Naive thymus-derived CD4-positive, alpha-beta T cell (primary cell): ENCODE measurements around the gene LIPE. TPM values are rescaled to one million over a fixed set of nuclear protein-coding genes. Genes with fewer than 3 reads are reported as not detected.
A peak's percentile ranks its signal among the peaks of the same experiment; 100 is the strongest.

Experiments
- ATAC-seq: fragments of 150-1000 bp; cut with Tn5 transposase; 2 replicates; pipeline ENCODE4 v1.10.0; 2021; ENCODE audit warnings: mild to moderate bottlenecking, moderate library complexity
- CTCF ChIA-PET: fragments of 350-600 bp; sonication (Branson Sonifier 250); formaldehyde crosslinking; loops from one replicate; lab custom pipeline; 2021; ENCODE audit warnings: antibody characterized with exemption; lab: Charles Lee
- POLR2A ChIA-PET: fragments of 350-600 bp; sonication (Branson Sonifier 250); formaldehyde crosslinking; loops from one replicate; lab custom pipeline; 2021; ENCODE audit warnings: antibody characterized with exemption, inconsistent platforms; lab: Charles Lee
- DNase-seq, 9 donors: peaks; one replicate each; pipeline versions ENCODE4 v3.0.0 to v3.0.0-alpha.2; 2020 to 2022; ENCODE audit warnings: mixed read lengths in 1 of 9
- H3K27ac ChIP-seq: one replicate; pipeline ENCODE4 v1.7.0; 2013; ENCODE audit warnings: mild to moderate bottlenecking, low read depth, low read length, moderate library complexity
- H3K27me3 ChIP-seq, 2 donors: one replicate each; pipeline ENCODE4 v1.7.0; 2013; ENCODE audit warnings: low read length in 2 of 2, mild to moderate bottlenecking in 2 of 2, moderate library complexity in 2 of 2; ENCODE audit not compliant: control insufficient read depth in 2 of 2, insufficient read depth in 2 of 2
- H3K36me3 ChIP-seq, 3 experiments: 1 replicate in 2 of 3; 2 replicates in 1 of 3; pipeline ENCODE4 v1.7.0; 2013; ENCODE audit warnings: low read length in 3 of 3, mild to moderate bottlenecking in 3 of 3, moderate library complexity in 1 of 3; ENCODE audit not compliant: insufficient read depth in 3 of 3, control insufficient read depth in 2 of 3
- H3K4me1 ChIP-seq, 2 donors: one replicate each; pipeline ENCODE4 v1.7.0; 2013; ENCODE audit warnings: low read length in 2 of 2, mild to moderate bottlenecking in 2 of 2, moderate library complexity in 1 of 2; ENCODE audit not compliant: control insufficient read depth in 2 of 2, insufficient read depth in 2 of 2
- H3K4me3 ChIP-seq: 2 replicates; pipeline ENCODE4 v1.7.0; 2013; ENCODE audit warnings: mild to moderate bottlenecking, low read length
- H3K9me3 ChIP-seq, 3 experiments: 1 replicate in 2 of 3; 2 replicates in 1 of 3; pipeline ENCODE4 v1.7.0; 2013; ENCODE audit warnings: low read length in 3 of 3; ENCODE audit not compliant: control insufficient read depth in 2 of 3
- H3K27ac Mint-ChIP-seq, 9 donors: one replicate each; pipeline ENCODE4 v1.8.0; 2020 to 2022; ENCODE audit warnings: mixed read lengths in 9 of 9, mild to moderate bottlenecking in 8 of 9, moderate library complexity in 5 of 9, inconsistent platforms in 2 of 9
- H3K27me3 Mint-ChIP-seq, 5 donors: one replicate each; pipeline ENCODE4 v1.8.0; 2021 to 2022; ENCODE audit warnings: mixed read lengths in 5 of 5, mild to moderate bottlenecking in 1 of 5
- H3K36me3 Mint-ChIP-seq, 5 donors: one replicate each; pipeline ENCODE4 v1.8.0; 2020 to 2022; ENCODE audit warnings: mixed read lengths in 5 of 5, mild to moderate bottlenecking in 3 of 5, inconsistent platforms in 1 of 5
- H3K4me1 Mint-ChIP-seq, 7 donors: one replicate each; pipeline ENCODE4 v1.8.0; 2020 to 2022; ENCODE audit warnings: mixed read lengths in 7 of 7, mild to moderate bottlenecking in 3 of 7, inconsistent platforms in 1 of 7
- H3K4me3 Mint-ChIP-seq, 10 donors: one replicate each; pipeline ENCODE4 v1.8.0; 2020 to 2022; ENCODE audit warnings: mild to moderate bottlenecking in 10 of 10, mixed read lengths in 10 of 10, moderate library complexity in 6 of 10, inconsistent platforms in 2 of 10
- H3K9me3 Mint-ChIP-seq, 11 donors: one replicate each; pipeline ENCODE4 v1.8.0; 2020 to 2022; ENCODE audit warnings: mixed read lengths in 11 of 11, mild to moderate bottlenecking in 4 of 11, inconsistent platforms in 1 of 11, moderate library complexity in 1 of 11
- intact Hi-C, 2 donors: fragments of 100-400 bp; cut with micrococcal nuclease; formaldehyde crosslinking; loops; one replicate each; pipeline ENCODE4 v1.15.1; 2023
- polyA plus RNA-seq, 2 donors: library from polyadenylated mRNA; unstranded; fragments of 300-500 nt; fragmentation: Illumina TruSeq; gene quantifications; one replicate each; pipeline ENCODE4 v1.2.3, GENCODE V29; 2021
- total RNA-seq, 6 experiments: library from RNA in 5 of 6; stranded (reverse) in 5 of 6; gene quantifications; 1 replicate in 5 of 6; 2 replicates in 1 of 6; pipeline ENCODE4 v1.2.3 and lab custom pipeline; 2021 to 2026

The LIPE gene
- 10 to 100 TPM; 15.8 to 35.4 (median 28.3) TPM for total RNA-seq
- 1 to 10 TPM; 7.0 to 9.8 TPM for polyA plus RNA-seq
- total RNA-seq (lab: John Stamatoyannopoulos, UW), result 10.4 reads per million, percentile 36 among the genes with 10 or more reads in this experiment

- H3K9me3 Mint-ChIP-seq, result no peaks in the 10 kb centered on the region
- Histone ChIP-seq H3K4me3 (no peak within 1 kb of the TSS), H3K9me3 (no peaks in the 10 kb centered on the region), H3K27me3 (no peaks in the 10 kb centered on the region), H3K4me1 (peaks cover 4 to 12% of the 10 kb centered on the region in 2 donors), H3K27ac (no peak within 1 kb of the TSS), H3K36me3 (peaks cover 0 to 4% (median 0%) of the 10 kb centered on the region in 3 experiments)
- ATAC-seq (no peak), DNase-seq (no peak)
- H3K27ac Mint-ChIP-seq, result peak within 1 kb of the TSS in 1 of 9 donors; percentile 10
- ChIA-PET CTCF (interaction anchor here (1.1 kb wide), 1 partner anchor 14 kb away, joined by 3 read pairs; no protein-coding TSS in a partner anchor), POLR2A (no interaction called here)
- peaks cover 0 to 6% (median 0%) of the 10 kb centered on the region in 5 donors for H3K36me3 Mint-ChIP-seq
- H3K4me1 Mint-ChIP-seq, result peaks cover 7 to 21% (median 15%) of the 10 kb centered on the region in 7 donors
- peaks cover 0 to 5% (median 0%) of the 10 kb centered on the region in 5 donors for H3K27me3 Mint-ChIP-seq
- intact Hi-C loops, result no loop called here
- H3K4me3 Mint-ChIP-seq, result no peak within 1 kb of the TSS
Observed at GRCh38 chr19:42427313-42427712, at the start of gene LIPE. Gene LIPE (minus strand): TSS chr19:42427388. CDS start chr19:42427149, 239 bp downstream.

- no peaks in the 10 kb centered on the region for H3K4me1 ChIP-seq
- H3K36me3 ChIP-seq, result no peaks in the 10 kb centered on the region
- ChIA-PET POLR2A (no interaction called here), CTCF (no interaction called here)
- DNase-seq (no peak), ATAC-seq (no peak)
- intact Hi-C loops, result no loop called here
- H3K9me3 ChIP-seq, result no peaks in the 10 kb centered on the region
- peaks cover 2 to 11% (median 3%) of the 10 kb centered on the region in 7 donors for H3K4me1 Mint-ChIP-seq
- no peak overlapping the region for H3K27ac ChIP-seq
- H3K27me3 ChIP-seq, result no peaks in the 10 kb centered on the region
- no peak overlapping the region for H3K27ac Mint-ChIP-seq
- no peaks in the 10 kb centered on the region for H3K9me3 Mint-ChIP-seq
- peaks cover 0 to 4% (median 0%) of the 10 kb centered on the region in 5 donors for H3K36me3 Mint-ChIP-seq
- H3K4me3 Mint-ChIP-seq, result no peak overlapping the region
- H3K4me3 ChIP-seq, result no peak overlapping the region
- peaks cover 0 to 7% (median 0%) of the 10 kb centered on the region in 5 donors for H3K27me3 Mint-ChIP-seq
Observed at GRCh38 chr19:42475366-42475765, 48.2 kb upstream of the LIPE start.

GRCh38 chr19:42474743-42475142 is 47.6 kb upstream of the LIPE start:
- H3K4me3 ChIP-seq, result no peak overlapping the region
- no peak for DNase-seq
- H3K27me3 ChIP-seq, result no peaks in the 10 kb centered on the region
- peaks cover 0 to 4% (median 0%) of the 10 kb centered on the region in 5 donors for H3K36me3 Mint-ChIP-seq
- H3K4me1 ChIP-seq, result no peaks in the 10 kb centered on the region
- H3K9me3 Mint-ChIP-seq, result no peaks in the 10 kb centered on the region
- ATAC-seq, result no peak
- H3K36me3 ChIP-seq, result no peaks in the 10 kb centered on the region
- no peak overlapping the region for H3K27ac Mint-ChIP-seq
- peaks cover 0 to 7% (median 0%) of the 10 kb centered on the region in 5 donors for H3K27me3 Mint-ChIP-seq
- no peak overlapping the region for H3K27ac ChIP-seq
- H3K4me3 Mint-ChIP-seq, result no peak overlapping the region
- H3K4me1 Mint-ChIP-seq, result peaks cover 0 to 7% (median 3%) of the 10 kb centered on the region in 7 donors
- H3K9me3 ChIP-seq, result no peaks in the 10 kb centered on the region
- CTCF ChIA-PET, result interaction anchor here (1.4 kb wide), 1 partner anchor 54 kb away, joined by 4 read pairs; no protein-coding TSS in a partner anchor
- POLR2A ChIA-PET, result no interaction called here
- intact Hi-C loops, result no loop called here

- Histone ChIP-seq H3K4me3 (no peak overlapping the region), H3K9me3 (no peaks in the 10 kb centered on the region), H3K27ac (no peak overlapping the region), H3K4me1 (no peaks in the 10 kb centered on the region), H3K36me3 (no peaks in the 10 kb centered on the region), H3K27me3 (no peaks in the 10 kb centered on the region)
- DNase-seq (no peak), ATAC-seq (no peak)
- ChIA-PET POLR2A (no interaction called here), CTCF (interaction anchor here (1.4 kb wide), 1 partner anchor 55 kb away, joined by 4 read pairs; no protein-coding TSS in a partner anchor)
- no peak overlapping the region for H3K27ac Mint-ChIP-seq
- peaks cover 0 to 5% (median 2%) of the 10 kb centered on the region in 7 donors for H3K4me1 Mint-ChIP-seq
- H3K36me3 Mint-ChIP-seq, result peaks cover 0 to under 1% (median 0%) of the 10 kb centered on the region in 5 donors
- intact Hi-C loops, result no loop called here
- no peaks in the 10 kb centered on the region for H3K9me3 Mint-ChIP-seq
- H3K4me3 Mint-ChIP-seq, result no peak overlapping the region
- H3K27me3 Mint-ChIP-seq, result peaks cover 0 to 7% (median 0%) of the 10 kb centered on the region in 5 donors
Observed at GRCh38 chr19:42473686-42474085, 46.5 kb upstream of the LIPE start.

GRCh38 chr19:42472402-42473147 is 45.4 kb upstream of the LIPE start:
- no peak for DNase-seq
- intact Hi-C loops, result no loop called here
- Mint-ChIP-seq H3K4me1 (peaks cover 0 to 8% (median 3%) of the 10 kb centered on the region in 7 donors), H3K27me3 (peaks cover 0 to 7% (median 0%) of the 10 kb centered on the region in 5 donors), H3K27ac (peak overlapping the region in 1 of 9 donors; percentile 30), H3K9me3 (no peaks in the 10 kb centered on the region), H3K4me3 (no peak overlapping the region), H3K36me3 (no peaks in the 10 kb centered on the region)
- ChIA-PET CTCF (interaction anchor here (1.4 kb wide), 1 partner anchor 56 kb away, joined by 4 read pairs; no protein-coding TSS in a partner anchor), POLR2A (no interaction called here)
- H3K4me3 ChIP-seq, result no peak overlapping the region
- H3K27me3 ChIP-seq, result no peaks in the 10 kb centered on the region
- no peaks in the 10 kb centered on the region for H3K4me1 ChIP-seq
- no peak overlapping the region for H3K27ac ChIP-seq
- ATAC-seq, result no peak
- H3K9me3 ChIP-seq, result no peaks in the 10 kb centered on the region
- H3K36me3 ChIP-seq, result no peaks in the 10 kb centered on the region

- Histone ChIP-seq H3K27me3 (no peaks in the 10 kb centered on the region), H3K9me3 (no peaks in the 10 kb centered on the region), H3K27ac (no peak overlapping the region), H3K4me1 (no peaks in the 10 kb centered on the region), H3K36me3 (no peaks in the 10 kb centered on the region), H3K4me3 (no peak overlapping the region)
- Mint-ChIP-seq H3K36me3 (no peaks in the 10 kb centered on the region), H3K27me3 (peaks cover 0 to 7% (median 0%) of the 10 kb centered on the region in 5 donors), H3K4me3 (no peak overlapping the region), H3K9me3 (peaks cover 0 to 2% (median 0%) of the 10 kb centered on the region in 11 donors), H3K4me1 (peaks cover 3 to 17% (median 5%) of the 10 kb centered on the region in 7 donors), H3K27ac (no peak overlapping the region)
- no peak for DNase-seq
- intact Hi-C loops, result no loop called here
- ATAC-seq, result no peak
- POLR2A ChIA-PET, result no interaction called here
- CTCF ChIA-PET, result interaction anchor here (0.7 to 1.4 kb wide), 2 partner anchors 19 to 57 kb away, joined by 3 to 4 read pairs; no protein-coding TSS in a partner anchor
Observed at GRCh38 chr19:42471554-42472249, 44.5 kb upstream of the LIPE start.
